Esophagus muscularis mucosa (tissue), 4 donors: ENCODE measurements around the gene TRIM33. TPM values are rescaled to one million over a fixed set of nuclear protein-coding genes. Genes with fewer than 3 reads are reported as not detected.

Source experiments
- DNase-seq: peaks from one replicate; pipeline ENCODE4 v3.0.0-alpha.2; 2017; ENCODE audit errors: extremely low spot score
- H3K27ac ChIP-seq, 4 donors: fragments of 200-600 bp; sonication (generic); replicated peaks in 1 of 4; 1 replicate in 3 of 4; 2 replicates in 1 of 4; pipeline ENCODE4 v1.5.1; 2016 to 2019; ENCODE audit warnings: mild to moderate bottlenecking in 1 of 4
- H3K27me3 ChIP-seq, 4 donors: fragments of 200-600 bp; sonication (generic); one replicate each; pipeline versions ENCODE4 v1.5.1 to v1.6.0; 2016 to 2019
- H3K36me3 ChIP-seq, 4 donors: fragments of 200-600 bp; sonication (generic); one replicate each; pipeline ENCODE4 v1.5.1; 2016 to 2019
- H3K4me1 ChIP-seq, 4 donors: fragments of 200-600 bp; sonication (generic); one replicate each; pipeline ENCODE4 v1.5.1; 2016 to 2019
- H3K4me3 ChIP-seq, 4 donors: fragments of 200-600 bp; sonication (generic); 1 replicate in 2 of 4; 2 replicates in 2 of 4; pipeline ENCODE4 v1.5.1; 2016 to 2019; ENCODE audit warnings: mild to moderate bottlenecking in 4 of 4, moderate library complexity in 1 of 4
- H3K9me3 ChIP-seq, 4 donors: fragments of 200-600 bp; sonication (generic); 1 replicate in 3 of 4; 2 replicates in 1 of 4; pipeline ENCODE4 v1.5.1; 2016 to 2019
- CTCF ChIP-seq, 3 experiments: fragments of 200-600 bp in 2 of 3; fragments of 450-650 bp in 1 of 3; sonication (generic) in 2 of 3; IDR thresholded peaks; one replicate each; pipeline ENCODE4 v1.5.1; 2017 to 2019; ENCODE audit warnings: antibody characterized with exemption in 3 of 3, mild to moderate bottlenecking in 2 of 3, moderate library complexity in 1 of 3
- EP300 ChIP-seq: sonication (generic); formaldehyde crosslinking; IDR thresholded peaks from one replicate; pipeline ENCODE4 v1.6.1; 2017; ENCODE audit warnings: antibody characterized with exemption
- POLR2A ChIP-seq: fragments of 450-650 bp; IDR thresholded peaks from one replicate; pipeline ENCODE4 v1.6.1; 2017; ENCODE audit warnings: antibody characterized with exemption, moderate library complexity, mild to moderate bottlenecking, low read depth
- POLR2AphosphoS5 ChIP-seq, 2 donors: sonication (generic); formaldehyde crosslinking; IDR thresholded peaks; one replicate each; pipeline ENCODE4 v1.6.1; 2017; ENCODE audit warnings: antibody characterized with exemption in 2 of 2
- WGBS: methylation state at CpG from one replicate; pipeline ENCODE4 v1.1.5; 2018; 5-methylcytosine and 5-hydroxymethylcytosine counted together
- intact Hi-C: fragments of 100-400 bp; cut with DNase I; formaldehyde crosslinking; loops from one replicate; pipeline ENCODE4 v1.15.1; 2023
- total RNA-seq, 4 donors: library from RNA; depleted of rRNA; stranded (reverse); fragments of >200 nt; gene quantifications; one replicate each; pipeline versions ENCODE4 v1.1.0 to v1.2.1, GENCODE V29; 2016

Gene TRIM33
- total RNA-seq, 4 donors from 2014 or later: 28.0 to 36.6 (median 29.5) TPM

- Histone ChIP-seq H3K27me3 (no peaks in the 10 kb centered on the region), H3K4me1 (peaks cover 10 to 19% (median 18%) of the 10 kb centered on the region in 4 donors), H3K9me3 (no peaks in the 10 kb centered on the region), H3K27ac (no peak overlapping the region), H3K4me3 (no peak overlapping the region), H3K36me3 (peaks cover 0 to 4% (median 0%) of the 10 kb centered on the region in 4 donors)
- TF ChIP-seq EP300 (no peak), CTCF (IDR thresholded peaks at IDR 0.05) (no peak)
- WGBS: 100% methylated on average over 1 of the region's 1 CpG
- intact Hi-C loops: no loop called here
- DNase-seq: no peak
Observed at GRCh38 chr1:114467491-114467890, 43.5 kb downstream of the TRIM33 start.

DNA sequence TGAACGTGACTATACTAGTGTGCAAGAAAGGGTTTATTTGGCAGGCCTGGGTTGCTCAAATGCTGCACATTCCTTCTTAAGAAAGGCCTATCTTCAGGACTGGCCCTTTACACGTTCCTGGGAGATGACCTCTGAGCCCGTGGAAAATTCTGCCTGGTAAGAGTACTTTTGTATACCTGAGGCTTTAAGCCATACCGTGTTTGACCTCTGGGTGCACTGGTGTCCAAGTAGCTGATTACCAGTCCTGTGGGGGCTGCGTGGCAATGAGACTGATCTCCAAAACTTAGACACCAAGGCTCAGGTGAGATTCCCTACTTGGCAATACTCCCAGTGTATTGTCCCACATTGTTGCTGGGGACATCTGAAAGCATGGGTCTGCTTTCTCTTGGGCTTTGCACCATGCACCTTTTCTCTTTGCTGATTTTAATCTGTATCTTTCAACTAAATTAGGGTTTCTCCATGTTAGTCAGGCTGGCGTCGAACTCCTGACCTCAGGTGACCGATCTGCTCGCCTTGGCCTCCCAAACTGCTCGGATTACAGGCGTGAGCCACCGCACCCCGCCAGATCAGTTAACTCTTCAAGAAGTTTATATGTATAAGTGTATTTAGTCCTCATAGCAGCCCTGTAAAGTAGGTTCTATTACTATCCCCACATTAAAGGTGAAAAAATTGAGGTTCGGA lies 44.5 kb downstream of the TRIM33 start:
- no peak for DNase-seq
- WGBS: 90% methylated on average over 14 of the region's 14 CpGs
- intact Hi-C loops: no loop called here
- TF ChIP-seq POLR2AphosphoS5 (IDR thresholded peaks at IDR 0.05) (no peak), CTCF (IDR thresholded peaks at IDR 0.05) (no peak), POLR2A (no peak), EP300 (no peak)
- no peak overlapping the region for H3K27ac ChIP-seq
- H3K4me1 ChIP-seq: peaks cover 10 to 19% (median 18%) of the 10 kb centered on the region in 4 donors
- peaks cover 0 to 4% (median 0%) of the 10 kb centered on the region in 4 donors for H3K36me3 ChIP-seq
- no peak overlapping the region for H3K4me3 ChIP-seq
- no peaks in the 10 kb centered on the region for H3K9me3 ChIP-seq
- H3K27me3 ChIP-seq: no peaks in the 10 kb centered on the region

DNA sequence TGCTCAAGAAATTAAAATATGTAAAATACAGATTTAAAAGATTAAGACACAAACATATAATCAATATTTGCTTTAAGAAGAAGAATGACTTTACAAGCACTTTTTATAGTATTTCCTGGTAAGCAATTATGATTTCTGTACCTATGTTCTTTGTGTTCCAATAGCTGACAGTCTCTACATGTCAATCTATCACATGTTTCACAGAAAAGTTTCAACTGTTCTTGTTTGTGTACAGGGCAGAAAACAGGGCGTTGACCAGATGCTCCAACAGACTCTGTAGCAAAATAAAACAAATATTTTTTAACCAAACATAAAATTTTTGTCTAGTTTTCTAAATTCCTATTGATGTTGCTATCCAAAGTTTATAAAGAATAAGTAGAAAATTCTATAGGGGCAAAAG lies 48.0 kb downstream of the TRIM33 start:
- 94% methylated on average over 1 of the region's 1 CpG for WGBS
- H3K27me3 ChIP-seq: no peaks in the 10 kb centered on the region
- DNase-seq: no peak
- H3K4me3 ChIP-seq: no peak overlapping the region
- H3K36me3 ChIP-seq: peaks cover 0 to 15% (median 0%) of the 10 kb centered on the region in 4 donors
- no peak for TF ChIP-seq POLR2AphosphoS5 (IDR thresholded peaks at IDR 0.05)
- no peak for TF ChIP-seq EP300
- TF ChIP-seq CTCF (IDR thresholded peaks at IDR 0.05): no peak
- no peak for TF ChIP-seq POLR2A
- intact Hi-C loops: no loop called here
- no peaks in the 10 kb centered on the region for H3K9me3 ChIP-seq
- H3K4me1 ChIP-seq: peaks cover 6 to 11% (median 8%) of the 10 kb centered on the region in 4 donors
- H3K27ac ChIP-seq: no peak overlapping the region

GRCh38 chr1:114462341-114462740 lies 48.7 kb downstream of the TRIM33 start:
- Histone ChIP-seq H3K4me1 (peaks cover 0 to 7% (median 3%) of the 10 kb centered on the region in 4 donors), H3K4me3 (no peak overlapping the region), H3K36me3 (peaks cover 0 to 15% (median 0%) of the 10 kb centered on the region in 4 donors), H3K27ac (no peak overlapping the region), H3K9me3 (no peaks in the 10 kb centered on the region), H3K27me3 (no peaks in the 10 kb centered on the region)
- 61% methylated on average over 1 of the region's 1 CpG for WGBS
- no peak for DNase-seq
- no peak for TF ChIP-seq POLR2AphosphoS5 (IDR thresholded peaks at IDR 0.05)
- TF ChIP-seq EP300: no peak
- no peak for TF ChIP-seq CTCF (IDR thresholded peaks at IDR 0.05)
- no peak for TF ChIP-seq POLR2A
- intact Hi-C loops: no loop called here

DNA sequence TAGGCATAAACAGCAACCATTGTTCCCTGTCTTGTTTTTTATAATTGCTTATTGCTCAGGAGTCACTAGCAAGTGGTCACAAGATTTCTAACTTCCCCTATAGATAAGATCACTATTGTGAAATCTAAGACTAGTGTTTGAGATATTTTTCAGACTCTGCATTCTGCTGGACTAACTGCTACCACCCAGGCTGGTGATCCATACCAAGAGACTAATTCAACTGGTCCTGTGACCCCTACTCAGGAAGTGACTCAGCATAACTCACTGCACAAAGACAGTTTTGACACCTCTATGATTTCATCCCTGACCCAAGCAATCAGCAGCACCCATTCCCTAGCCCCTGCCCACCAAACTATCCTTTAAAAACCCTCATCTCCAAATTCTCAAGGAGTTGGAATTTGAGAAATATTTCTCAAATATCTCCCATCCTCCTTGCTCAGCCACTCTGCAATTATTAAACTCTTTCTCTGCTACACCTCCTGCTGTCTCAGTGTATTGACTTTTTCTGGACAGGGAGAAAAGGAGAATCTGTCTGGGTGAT lies 52.7 kb downstream of the TRIM33 start:
- intact Hi-C loops: no loop called here
- no peak for DNase-seq
- Histone ChIP-seq H3K4me1 (peaks cover 0 to 5% (median 0%) of the 10 kb centered on the region in 4 donors), H3K9me3 (no peaks in the 10 kb centered on the region), H3K27me3 (no peaks in the 10 kb centered on the region), H3K36me3 (peaks cover 9 to 41% (median 11%) of the 10 kb centered on the region in 4 donors), H3K4me3 (no peak overlapping the region), H3K27ac (no peak overlapping the region)
- no peak for TF ChIP-seq EP300
- TF ChIP-seq POLR2A: no peak
- TF ChIP-seq CTCF (IDR thresholded peaks at IDR 0.05): no peak
- no peak for TF ChIP-seq POLR2AphosphoS5 (IDR thresholded peaks at IDR 0.05)
